ENCODE data around the gene HOXA2.

DNA sequence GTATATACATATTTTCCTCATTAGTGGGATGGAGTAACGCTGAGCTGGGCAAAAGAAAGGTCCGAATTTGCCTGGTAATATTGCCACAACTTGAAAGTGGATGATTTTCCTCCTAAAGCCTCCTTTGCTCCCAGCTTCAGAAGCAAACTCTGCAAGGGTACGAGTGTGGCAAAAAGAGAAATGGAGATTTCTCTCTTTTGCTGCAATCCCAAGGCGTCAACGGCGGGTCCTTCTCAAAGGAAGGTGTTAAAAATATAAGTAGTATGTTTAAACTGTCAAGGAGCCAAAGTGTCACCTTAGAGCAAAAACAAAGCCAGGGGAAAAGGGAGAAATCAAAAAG is 12.4 kb upstream of the HOXA2 start:
- TF ChIP-seq, protein P1, sequence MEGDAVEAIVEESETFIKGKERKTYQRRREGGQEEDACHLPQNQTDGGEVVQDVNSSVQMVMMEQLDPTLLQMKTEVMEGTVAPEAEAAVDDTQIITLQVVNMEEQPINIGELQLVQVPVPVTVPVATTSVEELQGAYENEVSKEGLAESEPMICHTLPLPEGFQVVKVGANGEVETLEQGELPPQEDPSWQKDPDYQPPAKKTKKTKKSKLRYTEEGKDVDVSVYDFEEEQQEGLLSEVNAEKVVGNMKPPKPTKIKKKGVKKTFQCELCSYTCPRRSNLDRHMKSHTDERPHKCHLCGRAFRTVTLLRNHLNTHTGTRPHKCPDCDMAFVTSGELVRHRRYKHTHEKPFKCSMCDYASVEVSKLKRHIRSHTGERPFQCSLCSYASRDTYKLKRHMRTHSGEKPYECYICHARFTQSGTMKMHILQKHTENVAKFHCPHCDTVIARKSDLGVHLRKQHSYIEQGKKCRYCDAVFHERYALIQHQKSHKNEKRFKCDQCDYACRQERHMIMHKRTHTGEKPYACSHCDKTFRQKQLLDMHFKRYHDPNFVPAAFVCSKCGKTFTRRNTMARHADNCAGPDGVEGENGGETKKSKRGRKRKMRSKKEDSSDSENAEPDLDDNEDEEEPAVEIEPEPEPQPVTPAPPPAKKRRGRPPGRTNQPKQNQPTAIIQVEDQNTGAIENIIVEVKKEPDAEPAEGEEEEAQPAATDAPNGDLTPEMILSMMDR (IDR thresholded peaks at IDR 0.05), result no peak
- no peak for TF ChIP-seq POLR2A (IDR thresholded peaks at IDR 0.05)

All from adrenal gland (tissue), 5 donors.